ENCODE measurements around the gene TRPV4.

DNA sequence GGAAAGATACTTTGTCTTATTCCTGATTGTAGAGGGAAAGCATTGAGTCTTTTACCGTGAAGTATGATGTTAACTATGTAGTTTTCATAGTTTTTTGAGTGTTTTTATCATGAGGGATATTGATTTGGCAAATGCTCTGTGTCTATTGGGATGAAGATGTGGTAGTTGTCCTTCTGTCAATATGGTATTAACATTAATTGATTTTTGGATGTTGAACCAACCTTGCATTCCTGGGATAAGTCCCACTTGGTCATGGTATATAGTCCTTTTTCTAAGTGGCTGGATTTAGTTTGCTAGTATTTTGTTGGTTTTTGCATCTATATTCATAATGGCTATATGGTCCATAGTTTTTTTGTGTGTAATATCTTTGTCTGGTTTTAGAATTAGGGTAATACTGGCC, 76.7 kb downstream of the TRPV4 start:
- TF ChIP-seq, protein P1, sequence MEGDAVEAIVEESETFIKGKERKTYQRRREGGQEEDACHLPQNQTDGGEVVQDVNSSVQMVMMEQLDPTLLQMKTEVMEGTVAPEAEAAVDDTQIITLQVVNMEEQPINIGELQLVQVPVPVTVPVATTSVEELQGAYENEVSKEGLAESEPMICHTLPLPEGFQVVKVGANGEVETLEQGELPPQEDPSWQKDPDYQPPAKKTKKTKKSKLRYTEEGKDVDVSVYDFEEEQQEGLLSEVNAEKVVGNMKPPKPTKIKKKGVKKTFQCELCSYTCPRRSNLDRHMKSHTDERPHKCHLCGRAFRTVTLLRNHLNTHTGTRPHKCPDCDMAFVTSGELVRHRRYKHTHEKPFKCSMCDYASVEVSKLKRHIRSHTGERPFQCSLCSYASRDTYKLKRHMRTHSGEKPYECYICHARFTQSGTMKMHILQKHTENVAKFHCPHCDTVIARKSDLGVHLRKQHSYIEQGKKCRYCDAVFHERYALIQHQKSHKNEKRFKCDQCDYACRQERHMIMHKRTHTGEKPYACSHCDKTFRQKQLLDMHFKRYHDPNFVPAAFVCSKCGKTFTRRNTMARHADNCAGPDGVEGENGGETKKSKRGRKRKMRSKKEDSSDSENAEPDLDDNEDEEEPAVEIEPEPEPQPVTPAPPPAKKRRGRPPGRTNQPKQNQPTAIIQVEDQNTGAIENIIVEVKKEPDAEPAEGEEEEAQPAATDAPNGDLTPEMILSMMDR (IDR thresholded peaks at IDR 0.05): no peak
- no peak for TF ChIP-seq EZH2 (IDR thresholded peaks at IDR 0.05)
- TF ChIP-seq EZH2phosphoT487 (IDR thresholded peaks at IDR 0.05): no peak

Measured in neural progenitor cell (in vitro differentiated cells).